HL-60/S4 treated with phorbol 12-myristate 13-acetate at 8.2 ng/mL for 4 days and 3 days (cell line): ENCODE results near the gene ARHGEF37.
"Not testable (repeated sequence)": the region's sequence is repeated elsewhere in the genome, so short reads cannot be mapped to it uniquely, and the experiment has no call there.

Source experiments
- in situ Hi-C: fragments of 300-500 bp; cut with MboI; formaldehyde crosslinking; loops from 2 replicates; pipeline ENCODE4 v1.15.0; 2022; ENCODE audit warnings: low sequenced_read_pairs

The ARHGEF37 gene

GRCh38 chr5:149597618-149598017 is 16.3 kb downstream of the ARHGEF37 start:
- in situ Hi-C loops, result no loop called here

- in situ Hi-C loops, result not testable (repeated sequence)
Observed at GRCh38 chr5:149598234-149598633, 16.9 kb downstream of the ARHGEF37 start.

GRCh38 chr5:149598966-149599365 is 17.7 kb downstream of the ARHGEF37 start:
- in situ Hi-C loops, result no loop called here

GRCh38 chr5:149599375-149599774 is 18.1 kb downstream of the ARHGEF37 start:
- in situ Hi-C loops, result no loop called here

GRCh38 chr5:149600932-149601331 is 19.6 kb downstream of the ARHGEF37 start:
- in situ Hi-C loops, result no loop called here

GRCh38 chr5:149603210-149603609 is 21.9 kb downstream of the ARHGEF37 start:
- in situ Hi-C loops, result no loop called here

- in situ Hi-C loops, result no loop called here
Observed at GRCh38 chr5:149603920-149604319, 22.6 kb downstream of the ARHGEF37 start.

GRCh38 chr5:149604321-149604720 is 23.0 kb downstream of the ARHGEF37 start:
- in situ Hi-C loops, result no loop called here

GRCh38 chr5:149605354-149605997 is 24.2 kb downstream of the ARHGEF37 start:
- in situ Hi-C loops, result no loop called here

GRCh38 chr5:149605998-149606724 is 24.9 kb downstream of the ARHGEF37 start:
- in situ Hi-C loops, result no loop called here

- in situ Hi-C loops, result no loop called here
Observed at GRCh38 chr5:149608936-149609545, 27.7 kb downstream of the ARHGEF37 start.

- in situ Hi-C loops, result no loop called here
Observed at GRCh38 chr5:149609640-149610219, 28.4 kb downstream of the ARHGEF37 start.

GRCh38 chr5:149610589-149611255 is 29.4 kb downstream of the ARHGEF37 start:
- in situ Hi-C loops, result no loop called here

- in situ Hi-C loops, result no loop called here
Observed at GRCh38 chr5:149611326-149611725, 30.0 kb downstream of the ARHGEF37 start.

- in situ Hi-C loops, result no loop called here
Observed at GRCh38 chr5:149614034-149614907, 33.0 kb downstream of the ARHGEF37 start.

- in situ Hi-C loops, result no loop called here
Observed at GRCh38 chr5:149615976-149616375, 34.7 kb downstream of the ARHGEF37 start.

- in situ Hi-C loops, result no loop called here
Observed at GRCh38 chr5:149616727-149617285, 35.5 kb downstream of the ARHGEF37 start.

GRCh38 chr5:149617760-149618306 is 36.5 kb downstream of the ARHGEF37 start:
- in situ Hi-C loops, result no loop called here

GRCh38 chr5:149618581-149619248 is 37.4 kb downstream of the ARHGEF37 start:
- in situ Hi-C loops, result no loop called here
